RWPE1 (cell line): Measurements from ENCODE around the gene SLC12A4.

Experiments used
- CTCF ChIA-PET: fragments of 350-600 bp; sonication (Branson Sonifier 250); formaldehyde crosslinking; extraction: SDS; loops from one replicate; lab custom pipeline; 2021; lab: Yijun Ruan, JAX
- POLR2A ChIA-PET: fragments of 400-600 bp; formaldehyde crosslinking; extraction: SDS; loops from one replicate; lab custom pipeline; 2020; ENCODE audit warnings: antibody characterized with exemption; ENCODE audit not compliant: low non-redundant PET; lab: Yijun Ruan, JAX
- DNase-seq: peaks from one replicate; pipeline ENCODE4 v3.0.0; 2012; ENCODE audit warnings: low spot score
- H3K27ac ChIP-seq: fragments of 450-650 bp; 2 replicates; pipeline ENCODE4 v1.5.1; 2017
- TF ChIP-seq, protein P1 (sequence below): fragments of 450-650 bp; conservative IDR thresholded peaks from 2 replicates; pipeline ENCODE4 v1.5.1; 2017; ENCODE audit warnings: low read depth, mild to moderate bottlenecking

The SLC12A4 gene

DNA sequence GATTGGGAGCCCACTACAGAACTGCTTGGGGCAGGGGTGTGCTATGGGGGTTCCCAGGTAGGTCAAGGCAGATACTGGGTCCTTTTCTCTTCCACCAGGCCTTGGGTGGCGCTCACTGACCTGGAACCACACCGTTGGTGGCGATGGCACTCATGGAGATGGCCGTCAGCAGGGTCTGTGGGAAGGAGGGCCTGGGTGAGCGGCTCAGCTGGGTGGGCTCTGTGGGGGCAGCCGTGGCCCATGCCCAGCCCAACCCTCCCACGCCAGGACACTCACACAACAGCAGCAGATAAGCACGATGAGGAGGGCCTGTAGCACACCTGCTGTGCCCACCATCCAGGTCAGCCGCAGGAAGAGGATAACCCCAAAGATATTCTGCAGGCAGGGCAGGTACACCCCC lies 10.8 kb downstream of the SLC12A4 start:
- TF ChIP-seq, protein P1, sequence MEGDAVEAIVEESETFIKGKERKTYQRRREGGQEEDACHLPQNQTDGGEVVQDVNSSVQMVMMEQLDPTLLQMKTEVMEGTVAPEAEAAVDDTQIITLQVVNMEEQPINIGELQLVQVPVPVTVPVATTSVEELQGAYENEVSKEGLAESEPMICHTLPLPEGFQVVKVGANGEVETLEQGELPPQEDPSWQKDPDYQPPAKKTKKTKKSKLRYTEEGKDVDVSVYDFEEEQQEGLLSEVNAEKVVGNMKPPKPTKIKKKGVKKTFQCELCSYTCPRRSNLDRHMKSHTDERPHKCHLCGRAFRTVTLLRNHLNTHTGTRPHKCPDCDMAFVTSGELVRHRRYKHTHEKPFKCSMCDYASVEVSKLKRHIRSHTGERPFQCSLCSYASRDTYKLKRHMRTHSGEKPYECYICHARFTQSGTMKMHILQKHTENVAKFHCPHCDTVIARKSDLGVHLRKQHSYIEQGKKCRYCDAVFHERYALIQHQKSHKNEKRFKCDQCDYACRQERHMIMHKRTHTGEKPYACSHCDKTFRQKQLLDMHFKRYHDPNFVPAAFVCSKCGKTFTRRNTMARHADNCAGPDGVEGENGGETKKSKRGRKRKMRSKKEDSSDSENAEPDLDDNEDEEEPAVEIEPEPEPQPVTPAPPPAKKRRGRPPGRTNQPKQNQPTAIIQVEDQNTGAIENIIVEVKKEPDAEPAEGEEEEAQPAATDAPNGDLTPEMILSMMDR = no peak
- ChIA-PET CTCF (interaction anchor here (0.6 kb wide), 1 partner anchor 107 kb away, joined by 4 read pairs; no protein-coding TSS in a partner anchor), POLR2A (no interaction called here)
- peak overlapping the region; percentile 80 for H3K27ac ChIP-seq
- no peak for DNase-seq

GRCh38 chr16:67954421-67955196 lies 13.8 kb downstream of the SLC12A4 start:
- CTCF ChIA-PET = no interaction called here
- POLR2A ChIA-PET = no interaction called here
- TF ChIP-seq, protein P1 = no peak
- no peak for DNase-seq
- peak overlapping the region; percentile 40 for H3K27ac ChIP-seq

GRCh38 chr16:67953641-67954375 lies 14.6 kb downstream of the SLC12A4 start:
- ChIA-PET CTCF (interaction anchor here (0.7 to 3.4 kb wide), 2 partner anchors 12 to 488 kb away, joined by 3 to 12 read pairs; no protein-coding TSS in a partner anchor), POLR2A (no interaction called here)

DNA sequence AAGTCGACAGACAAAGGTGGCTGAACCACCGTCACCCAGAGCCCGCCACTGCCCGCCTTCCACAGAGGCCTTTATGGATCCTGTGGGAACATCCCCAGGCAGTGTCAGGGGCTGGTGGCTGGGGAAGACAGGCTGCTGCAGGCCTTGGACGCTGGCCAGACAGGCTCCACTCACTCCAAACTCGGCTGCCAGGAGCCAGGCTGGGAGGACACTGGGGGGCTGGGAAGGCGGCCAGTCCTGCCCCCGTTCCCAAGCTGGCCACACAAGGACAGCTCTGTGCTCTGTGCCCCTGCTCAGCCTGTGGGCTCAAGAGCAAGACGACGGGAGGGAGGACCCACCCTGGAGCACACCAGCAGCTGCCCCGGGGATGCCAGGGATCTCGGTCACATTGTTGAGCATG lies 17.0 kb downstream of the SLC12A4 start:
- peak overlapping the region; percentile 29 for H3K27ac ChIP-seq
- ChIA-PET POLR2A (interaction anchor here (0.7 kb wide), 1 partner anchor 15 kb away, joined by 3 read pairs; no protein-coding TSS in a partner anchor), CTCF (interaction anchor here (3.4 kb wide), 1 partner anchor 9 kb away, joined by 12 read pairs; no protein-coding TSS in a partner anchor)
- no peak for DNase-seq
- TF ChIP-seq, protein P1 = no peak

More at GRCh38 chr16:67953641-67954375, 14.6 kb downstream of the SLC12A4 start:
- TF ChIP-seq, protein P1 = no peak
- DNase-seq = no peak
- H3K27ac ChIP-seq = peak overlapping the region; percentile 40

- ChIA-PET CTCF (interaction anchor here (0.6 to 3.4 kb wide), 5 partner anchors 8 to 1280 kb away, joined by 3 to 12 read pairs (median 4); no protein-coding TSS in a partner anchor), POLR2A (interaction anchor here (0.7 kb wide), 1 partner anchor 16 kb away, joined by 3 read pairs; no protein-coding TSS in a partner anchor)
- TF ChIP-seq, protein P1 = no peak
- no peak for DNase-seq
- H3K27ac ChIP-seq = no peak overlapping the region
These were observed 18.0 kb downstream of the SLC12A4 start for GRCh38 chr16:67950335-67950843.

DNA sequence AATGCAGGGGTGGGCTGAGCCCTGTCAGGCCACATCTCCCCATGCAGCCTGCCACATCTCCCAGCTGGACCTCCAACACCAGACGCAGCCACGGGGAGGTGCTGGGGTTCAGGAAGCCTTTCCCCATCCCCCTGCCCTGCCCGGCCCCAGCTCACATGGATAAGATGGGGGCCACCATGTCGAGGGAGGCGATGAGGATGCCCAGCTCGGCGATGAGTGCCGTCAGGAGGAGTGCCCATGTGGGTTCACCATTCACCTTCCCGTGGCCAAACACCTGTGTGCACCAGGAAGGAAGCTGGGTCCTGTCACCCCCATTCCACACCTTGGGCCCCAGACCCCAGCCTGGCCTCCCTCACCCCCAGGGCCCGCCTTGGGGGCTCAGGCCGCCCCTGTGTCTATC lies 18.8 kb downstream of the SLC12A4 start:
- TF ChIP-seq, protein P1 = no peak
- DNase-seq = no peak
- CTCF ChIA-PET = interaction anchor here (1.1 to 1.2 kb wide), 2 partner anchors 91 to 133 kb away, joined by 3 to 4 read pairs; no protein-coding TSS in a partner anchor
- peak overlapping the region; percentile 27; the same call in 1 of the 2 replicates for H3K27ac ChIP-seq
- POLR2A ChIA-PET = no interaction called here
